ENCODE measurements around the gene TAPBPL. TPM values are rescaled to one million over a fixed set of nuclear protein-coding genes. Genes with fewer than 3 reads are reported as not detected.

The TAPBPL gene
- total and polyA plus RNA-seq, 2 of the 13 experiments (the other 11 are each of a cell fraction or from before 2014, with no cell fraction given) = 10.0 to 14.5 TPM

GRCh38 chr12:6437586-6437985 is 14.3 kb upstream of the TAPBPL start:
- POLR2A ChIA-PET = interaction anchor here (1.0 to 2.1 kb wide), 2 partner anchors 14 to 97 kb away, joined by 3 to 8 read pairs; partner anchors contain the start of genes GAPDH and TAPBPL
- peaks cover 17% of the 10 kb centered on the region for H3K4me1 ChIP-seq (ENCODE audit: insufficient read depth, low read length)
- no peak overlapping the region for H3K4me3 ChIP-seq (replicated peaks in 1 of 3; ENCODE audit: insufficient read depth in 1 of 3, low read depth in 2 of 3, low read length in 3 of 3)
- TF ChIP-seq ZNF121 (CRISPR knock-in tag; IDR thresholded peaks at IDR 0.05) (peak; percentile 34; the same call in 1 of the 2 replicates), PRPF4 (IDR thresholded peaks at IDR 0.05; ENCODE audit: low read depth, low read length, poor library complexity, severe bottlenecking) (no peak)
- DNase-seq (ENCODE audit: low spot score) = no peak
- no peak overlapping the region for H2AFZ ChIP-seq (ENCODE audit: low read length)
- 53% methylated on average over 3 of the region's 3 CpGs for WGBS (ENCODE audit: low lambda C conversion rate)
- BruUV-seq (replicated peaks) = no TSS peak
- no peak overlapping the region for H3K27ac ChIP-seq (ENCODE audit: extremely low read length, insufficient read depth, low read length)
- in situ Hi-C loops (cut with HindIII; ENCODE audit: extremely low pct_ligation_motif_present, low pct_unique_long_range_greater_than_20kb) = no loop called here
- ATAC-seq = no peak
- no peak overlapping the region for H3K9ac ChIP-seq (ENCODE audit: insufficient read depth, low read depth, low read length)
- intact Hi-C loops (cut with micrococcal nuclease; ENCODE audit: unreplicated experiment) = no loop called here
- no peak overlapping the region for H3K4me2 ChIP-seq (ENCODE audit: low read depth, low read length)
- H3K9me3 ChIP-seq (ENCODE audit: low read length) = no peaks in the 10 kb centered on the region
- no peak for FAIRE-seq
- H3K79me2 ChIP-seq (ENCODE audit: insufficient read depth, low read length) = no peaks in the 10 kb centered on the region
- CTCF ChIA-PET (ENCODE audit: low intra/inter-chr PET ratio, low total read pairs) = no interaction called here
- no peaks in the 10 kb centered on the region for H4K20me1 ChIP-seq (ENCODE audit: insufficient read depth, low read length)
- H3K27me3 ChIP-seq (ENCODE audit: control insufficient read depth in 1 of 2, insufficient read depth in 2 of 2, low read length in 2 of 2) = no peaks in the 10 kb centered on the region; a peak in 2 of 5 replicates
- H3K36me3 ChIP-seq (replicated peaks in 1 of 2; ENCODE audit: control insufficient read depth in 1 of 2, insufficient read depth in 2 of 2, low read length in 2 of 2) = no peaks in the 10 kb centered on the region

- POLR2A ChIA-PET = interaction anchor here (1.0 to 2.1 kb wide), 2 partner anchors 13 to 96 kb away, joined by 3 to 8 read pairs; partner anchors contain the start of genes GAPDH and TAPBPL
- H4K20me1 ChIP-seq (ENCODE audit: insufficient read depth, low read length) = no peaks in the 10 kb centered on the region
- H3K27me3 ChIP-seq (ENCODE audit: control insufficient read depth in 1 of 2, insufficient read depth in 2 of 2, low read length in 2 of 2) = no peaks in the 10 kb centered on the region; a peak in 2 of 5 replicates
- in situ Hi-C loops (cut with HindIII; ENCODE audit: extremely low pct_ligation_motif_present, low pct_unique_long_range_greater_than_20kb) = no loop called here
- no peak overlapping the region for H3K4me2 ChIP-seq (ENCODE audit: low read depth, low read length)
- H3K9me3 ChIP-seq (ENCODE audit: low read length) = no peaks in the 10 kb centered on the region
- DNase-seq (ENCODE audit: low spot score) = no peak
- H3K27ac ChIP-seq (ENCODE audit: extremely low read length, insufficient read depth, low read length) = no peak overlapping the region
- intact Hi-C loops (cut with micrococcal nuclease; ENCODE audit: unreplicated experiment) = no loop called here
- H3K4me3 ChIP-seq (replicated peaks in 1 of 3; ENCODE audit: insufficient read depth in 1 of 3, low read depth in 2 of 3, low read length in 3 of 3) = no peak overlapping the region
- no TSS peak for BruUV-seq (replicated peaks)
- no peaks in the 10 kb centered on the region for H3K36me3 ChIP-seq (replicated peaks in 1 of 2; ENCODE audit: control insufficient read depth in 1 of 2, insufficient read depth in 2 of 2, low read length in 2 of 2)
- CTCF ChIA-PET (ENCODE audit: low intra/inter-chr PET ratio, low total read pairs) = no interaction called here
- no peak for ATAC-seq
- H3K9ac ChIP-seq (ENCODE audit: insufficient read depth, low read depth, low read length) = no peak overlapping the region
- 64% methylated on average over 12 of the region's 12 CpGs for WGBS (ENCODE audit: low lambda C conversion rate)
- H3K79me2 ChIP-seq (ENCODE audit: insufficient read depth, low read length) = no peaks in the 10 kb centered on the region
- no peak for FAIRE-seq
- no peak overlapping the region for H2AFZ ChIP-seq (ENCODE audit: low read length)
- H3K4me1 ChIP-seq (ENCODE audit: insufficient read depth, low read length) = peaks cover 17% of the 10 kb centered on the region
- TF ChIP-seq RFXAP (CRISPR knock-in tag; IDR thresholded peaks at IDR 0.05; ENCODE audit: borderline replicate concordance) (no peak), ZNF512 (CRISPR knock-in tag; IDR thresholded peaks at IDR 0.05) (no peak), SMAD1 (CRISPR knock-in tag; IDR thresholded peaks at IDR 0.05; ENCODE audit: borderline replicate concordance, low read depth) (no peak), BRF2 (CRISPR knock-in tag; IDR thresholded peaks at IDR 0.05) (no peak), ZNF776 (CRISPR knock-in tag; IDR thresholded peaks at IDR 0.05) (no peak), ZBTB21 (CRISPR knock-in tag; IDR thresholded peaks at IDR 0.05) (no peak), KLF15 (CRISPR knock-in tag; IDR thresholded peaks at IDR 0.05; ENCODE audit: borderline replicate concordance) (no peak), SMAD9 (CRISPR knock-in tag; IDR thresholded peaks at IDR 0.05) (no peak), FOXP4 (CRISPR knock-in tag; IDR thresholded peaks at IDR 0.05) (no peak), ZNF34 (CRISPR knock-in tag; IDR thresholded peaks at IDR 0.05; ENCODE audit: borderline replicate concordance) (no peak)
Measured at GRCh38 chr12:6438345-6438744, 13.5 kb upstream of the TAPBPL start.

All from HepG2 (cell line).